ENCODE results near the gene RRN3.
"Not testable (repeated sequence)": the region's sequence is repeated elsewhere in the genome, so short reads cannot be mapped to it uniquely, and the experiment has no call there.

DNA sequence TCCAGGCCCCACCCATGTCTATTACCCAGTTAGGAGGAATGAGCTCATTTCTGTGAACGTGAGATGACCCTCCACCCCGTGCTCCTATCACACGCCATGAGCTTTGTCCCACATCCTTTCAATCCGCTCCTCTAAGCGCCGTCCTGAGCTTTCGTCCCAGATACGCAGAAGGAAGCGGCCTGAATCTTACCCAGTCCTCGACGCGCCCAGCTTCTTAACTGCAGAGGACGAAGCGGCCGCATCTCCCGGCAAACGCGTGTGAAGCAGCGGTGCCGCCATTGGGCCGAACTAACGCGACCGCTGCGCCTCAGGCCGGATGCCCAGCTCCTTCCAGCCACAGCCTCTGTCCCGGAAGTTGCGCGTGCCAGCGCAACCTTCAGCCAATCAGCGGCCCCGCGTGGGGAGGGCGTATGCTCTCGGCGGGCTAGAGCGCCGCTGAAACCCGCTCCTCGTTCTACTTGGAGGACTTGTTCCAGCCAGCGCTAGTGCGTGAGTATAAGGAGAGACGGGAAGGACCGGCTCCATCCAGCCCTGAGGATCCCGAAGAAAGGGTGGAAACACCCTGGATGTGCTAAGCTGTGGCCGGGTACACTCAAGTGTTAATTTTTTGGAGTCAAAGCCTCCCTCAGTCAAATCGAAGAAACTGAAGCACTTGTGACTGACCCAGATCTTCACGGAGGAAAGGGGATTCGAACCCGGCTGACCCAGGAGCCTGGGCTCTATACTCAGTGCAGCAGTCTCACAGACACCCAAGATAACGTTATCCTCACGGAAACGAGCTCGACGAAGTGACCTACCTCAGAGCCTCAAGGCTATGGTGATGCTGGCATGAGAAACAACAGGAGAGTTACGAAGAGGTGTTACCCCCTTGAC is at the start of gene RRN3:
- TF ChIP-seq CTCF (conservative IDR thresholded peaks at IDR 0.05 in 1 of 2, IDR thresholded peaks at IDR 0.05 in 1 of 2; ENCODE audit: extremely low read depth in 1 of 2, insufficient read depth in 1 of 2, low read depth in 1 of 2, low read length in 2 of 2); EZH2 (IDR thresholded peaks at IDR 0.05; ENCODE audit: borderline replicate concordance, low read length): not testable (repeated sequence)

All from mammary epithelial cell (primary cell).